GM12878 (cell line): ENCODE results near the gene MBOAT2. TPM values are rescaled to one million over a fixed set of nuclear protein-coding genes. Genes with fewer than 3 reads are reported as not detected.

Experiments
- ATAC-seq: fragments of 200-7000 bp; cut with Tn5 transposase; 3 replicates; pipeline ENCODE4 v1.9.1; 2020; ENCODE audit warnings: mild to moderate bottlenecking, moderate library complexity
- BruUV-seq: library from RNA; stranded (reverse); fragments of 400-500 nt; replicated peaks from 2 replicates; lab custom pipeline; 2021; lab: Mats Ljungman, UMichigan
- CTCF ChIA-PET: fragments of 300-600 bp; sonication (Branson Sonifier 250); formaldehyde crosslinking; extraction: SDS; loops from one replicate; lab custom pipeline; 2021; ENCODE audit warnings: inconsistent platforms; lab: Yijun Ruan, JAX
- POLR2A ChIA-PET: fragments of 350-600 bp; formaldehyde crosslinking; extraction: SDS; loops from one replicate; lab custom pipeline; 2021; ENCODE audit warnings: inconsistent platforms; lab: Charles Lee
- RAD21 ChIA-PET: fragments of 300-600 bp; sonication (Branson Sonifier 250); formaldehyde crosslinking; loops from one replicate; lab custom pipeline; 2023; ENCODE audit warnings: antibody characterized with exemption; ENCODE audit not compliant: unreplicated experiment; lab: Charles Lee
- SMC1A ChIA-PET: fragments of 300-600 bp; sonication (Branson Sonifier 250); formaldehyde crosslinking; loops from one replicate; lab custom pipeline; 2023; ENCODE audit not compliant: unreplicated experiment, uncharacterized antibody; lab: Charles Lee
- DNase-seq: peaks from one replicate; pipeline ENCODE4 v3.0.0-alpha.2; 2011; ENCODE audit warnings: low read depth, low spot score
- FAIRE-seq: peaks from 3 replicates; lab custom pipeline; 2011; peaks lifted over from hg19 to GRCh38; lab: Jason Lieb, UNC
- H2AFZ ChIP-seq: 2 replicates; pipeline ENCODE4 v1.6.0; 2011; ENCODE audit warnings: low read depth, low read length, control low read depth; ENCODE audit not compliant: control insufficient read depth
- H3K27ac ChIP-seq: 2 replicates; pipeline ENCODE4 v1.5.1; 2011; ENCODE audit warnings: control low read depth; ENCODE audit not compliant: control insufficient read depth, insufficient read depth
- H3K27me3 ChIP-seq, 2 experiments: replicated peaks in 1 of 2; 2 replicates each; pipeline versions ENCODE4 v1.6.0 to v1.6.1; 2011; ENCODE audit warnings: low read length in 1 of 2; ENCODE audit not compliant: control insufficient read depth in 2 of 2, insufficient read depth in 2 of 2
- H3K36me3 ChIP-seq, 2 experiments: 2 replicates each; pipeline ENCODE4 v1.5.1; 2011; ENCODE audit warnings: low read length in 1 of 2; ENCODE audit not compliant: control insufficient read depth in 2 of 2, insufficient read depth in 2 of 2
- H3K4me1 ChIP-seq: 2 replicates; pipeline ENCODE4 v1.6.1; 2011; ENCODE audit warnings: mild to moderate bottlenecking, low read length, moderate library complexity, mixed read lengths; ENCODE audit not compliant: control insufficient read depth, insufficient read depth
- H3K4me2 ChIP-seq: 2 replicates; pipeline ENCODE4 v1.6.0; 2011; ENCODE audit warnings: control low read depth; ENCODE audit not compliant: control insufficient read depth, insufficient read depth
- H3K4me3 ChIP-seq: fragments of 200-600 bp; sonication (generic); 2 replicates; pipeline ENCODE4 v1.5.1; 2016
- H3K79me2 ChIP-seq: 2 replicates; pipeline ENCODE4 v1.6.0; 2011; ENCODE audit warnings: low read length; ENCODE audit not compliant: control insufficient read depth, insufficient read depth
- H3K9ac ChIP-seq: 2 replicates; pipeline ENCODE4 v1.8.0; 2011; ENCODE audit warnings: low read length, control low read depth, mixed read lengths; ENCODE audit not compliant: control insufficient read depth, insufficient read depth
- H3K9me3 ChIP-seq: replicated peaks from 3 replicates; pipeline ENCODE4 v1.5.1; 2011; ENCODE audit warnings: mild to moderate bottlenecking, low read length; ENCODE audit not compliant: control insufficient read depth, insufficient read depth
- H4K20me1 ChIP-seq: 2 replicates; pipeline ENCODE4 v1.6.0; 2011; ENCODE audit not compliant: control insufficient read depth, insufficient read depth
- BRCA1 ChIP-seq: IDR thresholded peaks from 2 replicates; pipeline ENCODE4 v1.6.1; 2011; ENCODE audit warnings: low read depth, low read length, improper control_type of control experiment
- CHD1 ChIP-seq: IDR thresholded peaks from 2 replicates; pipeline ENCODE4 v1.6.1; 2012; ENCODE audit warnings: low read depth, low read length, improper control_type of control experiment
- CREM ChIP-seq: IDR thresholded peaks from 2 replicates; pipeline ENCODE4 v1.6.1; 2014; ENCODE audit warnings: antibody characterized with exemption, low read depth
- GATAD2B ChIP-seq: fragments of 450-650 bp; conservative IDR thresholded peaks from 2 replicates; pipeline ENCODE4 v1.6.1; 2017; ENCODE audit warnings: low read depth, mild to moderate bottlenecking, moderate library complexity
- HDAC2 ChIP-seq: fragments of 200-600 bp; sonication (generic); IDR thresholded peaks from 2 replicates; pipeline ENCODE4 v1.6.1; 2017
- IKZF1 ChIP-seq: fragments of 450-650 bp; conservative IDR thresholded peaks from 2 replicates; pipeline ENCODE4 v1.6.1; 2017; ENCODE audit warnings: antibody characterized with exemption, mild to moderate bottlenecking
- LARP7 ChIP-seq: fragments of 450-650 bp; IDR thresholded peaks from 2 replicates; pipeline ENCODE4 v1.6.1; 2017; ENCODE audit warnings: mild to moderate bottlenecking
- POLR2A ChIP-seq: IDR thresholded peaks from 2 replicates; pipeline ENCODE4 v1.6.1; 2011; ENCODE audit warnings: low read depth, mild to moderate bottlenecking, low read length
- POLR2AphosphoS5 ChIP-seq: IDR thresholded peaks from 2 replicates; pipeline ENCODE4 v1.6.1; 2011; ENCODE audit warnings: mild to moderate bottlenecking, low read length, inconsistent platforms
- RBBP5 ChIP-seq: fragments of 200-600 bp; sonication (generic); conservative IDR thresholded peaks from 2 replicates; pipeline ENCODE4 v1.6.1; 2016
- SIX5 ChIP-seq: IDR thresholded peaks from 2 replicates; pipeline ENCODE4 v1.6.1; 2011; ENCODE audit warnings: mild to moderate bottlenecking, low read depth, low read length, moderate library complexity; ENCODE audit not compliant: severe bottlenecking
- SMARCA5 ChIP-seq: fragments of 450-650 bp; IDR thresholded peaks from 2 replicates; pipeline ENCODE4 v1.6.1; 2017; ENCODE audit warnings: mild to moderate bottlenecking
- SRF ChIP-seq, 2 experiments: IDR thresholded peaks; 2 replicates each; pipeline ENCODE4 v1.6.1; 2011; ENCODE audit warnings: low read depth in 2 of 2, low read length in 2 of 2, mild to moderate bottlenecking in 1 of 2, moderate library complexity in 1 of 2
- SUZ12 ChIP-seq: fragments of 200-600 bp; sonication (generic); IDR thresholded peaks from one replicate; pipeline ENCODE4 v1.6.1; 2018; ENCODE audit warnings: antibody characterized with exemption, mild to moderate bottlenecking; ENCODE audit not compliant: unreplicated experiment
- TARDBP ChIP-seq: IDR thresholded peaks from 2 replicates; pipeline ENCODE4 v1.6.1; 2016; ENCODE audit warnings: borderline replicate concordance
- USF1 ChIP-seq: IDR thresholded peaks from 2 replicates; pipeline ENCODE4 v1.6.1; 2011; ENCODE audit warnings: borderline replicate concordance, low read depth, mild to moderate bottlenecking, moderate library complexity, mixed read lengths, low read length; ENCODE audit not compliant: insufficient read depth; ENCODE audit errors: extremely low read length
- ZNF207 ChIP-seq: fragments of 450-650 bp; IDR thresholded peaks from 2 replicates; pipeline ENCODE4 v1.6.1; 2014; ENCODE audit warnings: antibody characterized with exemption, mild to moderate bottlenecking, borderline replicate concordance
- ZSCAN29 ChIP-seq: fragments of 450-650 bp; IDR thresholded peaks from 2 replicates; pipeline ENCODE4 v1.6.1; 2017; ENCODE audit warnings: mild to moderate bottlenecking, moderate library complexity
- WGBS: methylation state at CpG from one replicate; pipeline ENCODE4 v1.1.6; 2016; ENCODE audit warnings: low lambda C conversion rate; ENCODE audit not compliant: insufficient replicate concordance, insufficient coverage; ENCODE audit errors: missing lambda C conversion rate; 5-methylcytosine and 5-hydroxymethylcytosine counted together
- in situ Hi-C: fragments of 300-500 bp; cut with MboI; formaldehyde crosslinking; loops from 9 replicates; pipeline ENCODE4 v1.14.3; 2018; ENCODE audit warnings: mixed read lengths
- intact Hi-C: fragments of 100-400 bp; cut with micrococcal nuclease; formaldehyde crosslinking; loops from one replicate; pipeline ENCODE4 v1.14.2; 2022; ENCODE audit not compliant: unreplicated experiment
- polyA plus RNA-seq, 11 experiments: library from polyadenylated mRNA; depleted of rRNA in 4 of 11; unstranded in 6 of 11; stranded (reverse) in 5 of 11; fragments of >200 nt; fragmentation: Nextera tagmentation in 4 of 11; fragmentation: Illumina TruSeq in 1 of 11; extraction: Ambion mirVana in 4 of 11; extraction: Trizol in 1 of 11; gene quantifications; 1 replicate in 1 of 11; 2 replicates in 10 of 11; pipeline versions ENCODE4 v1.2.1 to v1.2.3, GENCODE V29; 2011 to 2016; ENCODE audit warnings: inconsistent platforms in 2 of 11, missing spikeins in 2 of 11, low read depth in 1 of 11
- total RNA-seq, 4 experiments: library from RNA; depleted of rRNA in 3 of 4; stranded (reverse); fragments of >200 nt in 3 of 4; fragmentation: Illumina TruSeq in 1 of 4; extraction: Trizol in 1 of 4; gene quantifications; 2 replicates each; pipeline versions ENCODE4 v1.2.1 to v1.2.3, GENCODE V29; 2013 to 2021

MBOAT2 gene
- total and polyA plus RNA-seq, 10 of the 15 experiments (the other 5 are each of a cell fraction or from before 2014, with no cell fraction given), result 0.08 to 40.6 (median 1.8) TPM

GRCh38 chr2:8827729-8828128 lies 175.8 kb downstream of the MBOAT2 start:
- Histone ChIP-seq H3K4me2 (no peak overlapping the region), H3K4me1 (no peaks in the 10 kb centered on the region), H3K27ac (no peak overlapping the region), H3K9me3 (no peaks in the 10 kb centered on the region), H3K36me3 (peaks cover 0 to 6% of the 10 kb centered on the region in 2 experiments; a peak in 1 of 4 replicates), H3K27me3 (no peaks in the 10 kb centered on the region), H2AFZ (no peak overlapping the region), H3K9ac (no peak overlapping the region), H3K4me3 (no peak overlapping the region), H3K79me2 (no peaks in the 10 kb centered on the region; the same call in none of the 2 replicates), H4K20me1 (peaks cover 3% of the 10 kb centered on the region; the same call in 1 of the 2 replicates)
- intact Hi-C loops, result no loop called here
- POLR2A ChIA-PET, result no interaction called here
- no peak for DNase-seq
- in situ Hi-C loops, result no loop called here
- no peak for FAIRE-seq
- BruUV-seq, result no TSS peak
- CTCF ChIA-PET, result interaction anchor here (0.8 to 1.4 kb wide), 2 partner anchors 8 to 316 kb away, joined by 3 to 5 read pairs; no protein-coding TSS in a partner anchor
- TF ChIP-seq CREM, result no peak
- TF ChIP-seq GATAD2B, result no peak
- TF ChIP-seq BRCA1, result no peak
- no peak for TF ChIP-seq IKZF1
- TF ChIP-seq SUZ12, result no peak
- no peak for TF ChIP-seq SRF (IDR thresholded peaks at IDR 0.05; ENCODE audit: low read depth in 2 of 2, low read length in 2 of 2)
- no peak for TF ChIP-seq ZNF207
- TF ChIP-seq RBBP5, result no peak
- no peak for TF ChIP-seq SMARCA5
- no peak for ATAC-seq
- RAD21 ChIA-PET, result no interaction called here
- SMC1A ChIA-PET, result interaction anchor here (1.4 kb wide), 1 partner anchor 11 kb away, joined by 5 read pairs; no protein-coding TSS in a partner anchor
- WGBS, result 100% methylated on average over 2 of the region's 2 CpGs

GRCh38 chr2:8822218-8822617 lies 181.3 kb downstream of the MBOAT2 start:
- Histone ChIP-seq H3K36me3 (peaks cover 0 to 6% of the 10 kb centered on the region in 2 experiments; a peak in 1 of 4 replicates), H3K9ac (no peak overlapping the region), H3K27me3 (no peaks in the 10 kb centered on the region), H3K9me3 (no peaks in the 10 kb centered on the region), H3K4me3 (no peak overlapping the region), H3K4me1 (no peaks in the 10 kb centered on the region), H3K4me2 (no peak overlapping the region)
- no peak for ATAC-seq
- ChIA-PET SMC1A (interaction anchor here (0.6 to 1.3 kb wide), 2 partner anchors 26 to 1148 kb away, joined by 3 read pairs; no protein-coding TSS in a partner anchor), RAD21 (no interaction called here), POLR2A (interaction anchor here (2.0 kb wide), 1 partner anchor 17 kb away, joined by 4 read pairs; no protein-coding TSS in a partner anchor)
- intact Hi-C loops, result no loop called here
- no peak for TF ChIP-seq HDAC2
- no peak for TF ChIP-seq LARP7
- no peak for TF ChIP-seq POLR2AphosphoS5
- TF ChIP-seq USF1, result no peak
- no peak for TF ChIP-seq CHD1
- TF ChIP-seq POLR2A, result no peak
- TF ChIP-seq ZSCAN29, result no peak
- TF ChIP-seq SIX5, result no peak
- no peak for TF ChIP-seq TARDBP
- TF ChIP-seq, all 136 proteins: peak for 0
- Histone ChIP-seq H2AFZ (no peak overlapping the region), H4K20me1 (no peaks in the 10 kb centered on the region), H3K27ac (no peak overlapping the region), H3K79me2 (no peaks in the 10 kb centered on the region)
- DNase-seq (no peak), FAIRE-seq (no peak)
- in situ Hi-C loops, result no loop called here
- WGBS, result 97% methylated on average over 4 of the region's 4 CpGs
- CTCF ChIA-PET, result no interaction called here
- no TSS peak for BruUV-seq
